ENCODE data around the gene TOM1L1. TPM values are rescaled to one million over a fixed set of nuclear protein-coding genes. Genes with fewer than 3 reads are reported as not detected.

Gene TOM1L1
- 10 to 100 TPM; 25.1 to 64.1 (median 35.1) TPM for total RNA-seq

- WGBS, 2 donors = 7 to 13% methylated on average over 16 to 64 of the region's 67 CpGs
- DNase-seq (peak; percentile 85 to 93), ATAC-seq (ENCODE audit: low FRiP score in 2 of 2) (peak; percentile 91 to 93)
- Histone ChIP-seq H3K27me3 (peaks cover 0 to 4% (median 0%) of the 10 kb centered on the region in 4 donors), H3K4me1 (peaks cover 10 to 17% (median 15%) of the 10 kb centered on the region in 4 donors), H3K4me3 (peak within 1 kb of the TSS; percentile 40 to 60 (median 48)), H3K36me3 (no peaks in the 10 kb centered on the region), H3K27ac (peak within 1 kb of the TSS; percentile 52 to 78 (median 72)), H3K9me3 (no peaks in the 10 kb centered on the region)
- TF ChIP-seq POLR2A (IDR thresholded peaks at IDR 0.05) (peak in 2 of 4 donors; percentile 39 to 67), POLR2AphosphoS5 (IDR thresholded peaks at IDR 0.05) (peak in 1 of 2 donors; percentile 54), CTCF (IDR thresholded peaks at IDR 0.05) (peak in 3 of 6 experiments; percentile 23 to 65 (median 31)), EP300 (IDR thresholded peaks at IDR 0.05) (no peak)
These were observed at the start of gene TOM1L1 for GRCh38 chr17:54900457-54901229. Gene TOM1L1 (plus strand): TSS chr17:54900852. CDS start chr17:54900866, 14 bp downstream.

- H3K9me3 ChIP-seq = no peaks in the 10 kb centered on the region
- H3K27ac ChIP-seq = no peak overlapping the region
- ATAC-seq (ENCODE audit: low FRiP score in 2 of 2) (no peak), DNase-seq (no peak)
- TF ChIP-seq POLR2A (IDR thresholded peaks at IDR 0.05) = no peak
- TF ChIP-seq POLR2AphosphoS5 (IDR thresholded peaks at IDR 0.05) = no peak
- TF ChIP-seq EP300 (IDR thresholded peaks at IDR 0.05) = no peak
- no peak for TF ChIP-seq CTCF (IDR thresholded peaks at IDR 0.05)
- H3K4me1 ChIP-seq = no peaks in the 10 kb centered on the region
- 69 to 70% methylated on average over 2 of the region's 2 CpGs for WGBS, 2 donors
- H3K36me3 ChIP-seq = no peaks in the 10 kb centered on the region
- H3K4me3 ChIP-seq = no peak overlapping the region
- no peaks in the 10 kb centered on the region for H3K27me3 ChIP-seq
These were observed 41.5 kb upstream of the TOM1L1 start for GRCh38 chr17:54859187-54859586.

GRCh38 chr17:54860617-54861470 lies 39.8 kb upstream of the TOM1L1 start:
- ATAC-seq (ENCODE audit: low FRiP score in 2 of 2) (no peak), DNase-seq (no peak)
- 80 to 88% methylated on average over 9 of the region's 9 CpGs for WGBS, 2 donors
- Histone ChIP-seq H3K27ac (no peak overlapping the region), H3K9me3 (no peaks in the 10 kb centered on the region), H3K27me3 (no peaks in the 10 kb centered on the region), H3K4me3 (no peak overlapping the region), H3K4me1 (no peaks in the 10 kb centered on the region), H3K36me3 (no peaks in the 10 kb centered on the region)
- TF ChIP-seq POLR2A (IDR thresholded peaks at IDR 0.05) = no peak
- no peak for TF ChIP-seq CTCF (IDR thresholded peaks at IDR 0.05)
- TF ChIP-seq POLR2AphosphoS5 (IDR thresholded peaks at IDR 0.05) = no peak
- TF ChIP-seq EP300 (IDR thresholded peaks at IDR 0.05) = no peak

GRCh38 chr17:54861471-54861983 lies 39.1 kb upstream of the TOM1L1 start:
- TF ChIP-seq POLR2A (IDR thresholded peaks at IDR 0.05) (no peak), CTCF (IDR thresholded peaks at IDR 0.05) (no peak), EP300 (IDR thresholded peaks at IDR 0.05) (no peak), POLR2AphosphoS5 (IDR thresholded peaks at IDR 0.05) (no peak)
- WGBS, 2 donors = 78 to 80% methylated on average over 4 of the region's 4 CpGs

More at GRCh38 chr17:54861471-54861983, 39.1 kb upstream of the TOM1L1 start:
- H3K4me3 ChIP-seq = no peak overlapping the region
- no peaks in the 10 kb centered on the region for H3K27me3 ChIP-seq
- no peak overlapping the region for H3K27ac ChIP-seq
- H3K4me1 ChIP-seq = no peaks in the 10 kb centered on the region
- no peaks in the 10 kb centered on the region for H3K9me3 ChIP-seq
- ATAC-seq (ENCODE audit: low FRiP score in 2 of 2) = no peak
- H3K36me3 ChIP-seq = no peaks in the 10 kb centered on the region
- DNase-seq = no peak
